Measurements from ENCODE around the gene ABCC11. TPM values are rescaled to one million over a fixed set of nuclear protein-coding genes. Genes with fewer than 3 reads are reported as not detected.
"Not testable (repeated sequence)": the region's sequence is repeated elsewhere in the genome, so short reads cannot be mapped to it uniquely, and the experiment has no call there.

ABCC11 gene
- total RNA-seq, 2 experiments from 2014 or later, result 0.14 to 0.16 TPM

DNA sequence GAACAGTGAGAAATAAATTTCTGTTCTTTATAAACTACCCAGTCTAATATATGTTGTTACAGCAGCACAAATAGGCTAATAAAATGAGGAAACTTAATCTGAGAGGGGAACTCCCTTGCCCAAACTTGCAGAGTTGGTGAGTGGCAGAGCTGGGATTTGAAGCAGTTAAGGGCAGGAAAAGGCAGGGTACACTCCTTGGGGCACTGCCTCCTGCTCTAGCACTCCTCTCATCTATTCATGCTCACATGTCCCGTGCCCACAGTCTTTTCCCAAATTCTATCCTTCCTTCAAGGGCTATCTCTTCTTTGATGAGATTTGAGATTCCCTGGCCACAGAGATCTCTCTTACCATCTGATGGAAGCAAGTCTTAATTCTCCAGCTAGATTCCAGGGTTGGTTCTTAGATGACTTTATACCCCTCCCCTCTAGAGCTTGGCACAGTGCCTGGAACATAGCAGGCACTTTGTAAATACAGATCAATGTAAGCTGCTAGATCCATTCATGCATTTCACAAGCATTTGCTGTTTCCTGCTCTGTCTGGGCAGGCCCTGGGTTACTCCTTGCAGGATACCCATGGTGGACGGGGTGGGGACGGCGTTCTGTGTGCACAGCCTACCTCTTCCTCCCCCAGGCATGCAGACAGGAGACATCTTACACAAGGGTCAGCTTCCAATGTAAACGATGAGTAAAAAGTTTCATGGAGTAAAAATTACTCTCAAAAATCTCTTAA, 52.3 kb downstream of the ABCC11 start:
- Mint-ChIP-seq H3K9me3 (no peaks in the 10 kb centered on the region), H3K4me3 (no peak overlapping the region), H3K4me1 (no peaks in the 10 kb centered on the region), H3K27me3 (no peaks in the 10 kb centered on the region), H3K36me3 (no peaks in the 10 kb centered on the region), H3K27ac (no peak overlapping the region)
- DNase-seq, result no peak

DNA sequence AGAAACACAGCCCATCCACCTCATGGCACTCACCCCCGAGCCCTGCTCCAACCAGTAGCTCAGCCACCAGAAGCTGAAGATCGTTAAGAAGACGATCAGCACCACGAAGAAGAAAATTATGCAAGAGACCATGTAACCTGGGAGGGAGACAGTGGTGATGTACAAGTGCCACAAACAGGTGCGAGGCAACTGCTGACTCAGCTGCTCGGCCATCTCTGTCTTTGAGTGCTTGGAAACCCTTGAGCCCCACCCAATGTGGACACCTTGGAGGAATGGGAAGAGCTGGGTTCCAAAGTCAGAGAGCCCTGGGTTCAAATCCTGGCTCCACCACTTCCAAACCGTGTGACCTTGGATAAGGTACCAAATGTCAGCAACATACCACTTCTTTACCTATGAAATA, 53.5 kb downstream of the ABCC11 start:
- Mint-ChIP-seq H3K27me3 (no peaks in the 10 kb centered on the region), H3K4me1 (no peaks in the 10 kb centered on the region), H3K4me3 (no peak overlapping the region), H3K9me3 (no peaks in the 10 kb centered on the region), H3K36me3 (no peaks in the 10 kb centered on the region), H3K27ac (no peak overlapping the region)
- DNase-seq, result no peak

DNA sequence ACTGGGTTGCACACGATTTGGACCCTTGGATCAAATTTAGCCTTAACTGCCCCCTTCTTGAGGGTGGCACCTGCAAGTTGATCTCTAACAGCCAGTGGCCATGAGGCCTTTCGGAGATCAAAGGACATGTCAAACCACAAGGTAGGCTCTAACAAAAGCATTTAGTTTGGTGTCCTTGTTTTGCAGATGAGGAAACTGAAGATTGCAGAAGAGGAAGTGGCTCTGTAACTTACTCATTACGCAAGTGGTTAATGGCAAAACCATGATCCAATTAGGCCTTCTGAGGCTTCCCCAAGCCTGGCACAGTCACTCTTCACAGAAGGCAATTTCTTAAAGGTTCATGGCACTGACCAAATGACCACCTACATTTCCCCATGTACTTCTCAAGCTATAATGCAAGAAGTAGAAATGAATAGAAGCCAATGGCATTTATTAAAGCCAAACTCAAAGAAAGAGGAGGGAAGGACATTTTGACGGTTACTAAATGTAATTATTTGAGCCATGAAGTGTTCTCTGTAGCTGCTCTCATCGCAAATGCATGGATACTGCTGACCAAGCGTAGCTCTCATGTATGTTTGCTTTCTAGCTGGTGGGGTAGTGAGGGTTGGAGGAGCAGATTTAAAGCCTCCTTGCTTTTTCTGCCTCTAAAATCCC, 58.8 kb downstream of the ABCC11 start:
- no peak overlapping the region for H3K27ac Mint-ChIP-seq
- H3K9me3 Mint-ChIP-seq, result no peaks in the 10 kb centered on the region
- H3K36me3 Mint-ChIP-seq, result no peaks in the 10 kb centered on the region
- H3K4me3 Mint-ChIP-seq, result no peak overlapping the region
- H3K27me3 Mint-ChIP-seq, result no peaks in the 10 kb centered on the region
- H3K4me1 Mint-ChIP-seq, result peaks cover 10% of the 10 kb centered on the region
- no peak for DNase-seq

DNA sequence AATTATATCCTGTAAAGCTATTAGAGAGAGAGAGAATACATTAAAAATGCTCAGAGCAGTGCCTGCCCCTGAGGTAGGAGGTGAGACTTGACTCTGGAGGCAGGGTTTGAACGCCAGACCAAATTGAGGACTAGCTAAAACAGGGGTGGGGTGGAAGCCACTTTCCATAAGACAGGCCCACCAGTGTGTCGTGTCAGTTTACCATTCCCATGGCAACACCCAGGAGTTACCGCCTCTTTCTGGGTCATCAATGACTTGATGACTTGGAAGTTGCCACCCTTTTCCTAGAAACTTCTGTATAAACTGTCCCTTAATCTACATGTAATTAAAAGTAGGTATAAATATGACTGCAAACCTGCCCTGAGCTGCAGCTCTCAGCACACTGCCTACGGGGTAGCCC, 59.6 kb downstream of the ABCC11 start:
- Mint-ChIP-seq H3K27me3 (no peaks in the 10 kb centered on the region), H3K9me3 (no peaks in the 10 kb centered on the region), H3K4me1 (peaks cover 10% of the 10 kb centered on the region), H3K36me3 (no peaks in the 10 kb centered on the region), H3K4me3 (no peak overlapping the region), H3K27ac (no peak overlapping the region)
- DNase-seq, result no peak

DNA sequence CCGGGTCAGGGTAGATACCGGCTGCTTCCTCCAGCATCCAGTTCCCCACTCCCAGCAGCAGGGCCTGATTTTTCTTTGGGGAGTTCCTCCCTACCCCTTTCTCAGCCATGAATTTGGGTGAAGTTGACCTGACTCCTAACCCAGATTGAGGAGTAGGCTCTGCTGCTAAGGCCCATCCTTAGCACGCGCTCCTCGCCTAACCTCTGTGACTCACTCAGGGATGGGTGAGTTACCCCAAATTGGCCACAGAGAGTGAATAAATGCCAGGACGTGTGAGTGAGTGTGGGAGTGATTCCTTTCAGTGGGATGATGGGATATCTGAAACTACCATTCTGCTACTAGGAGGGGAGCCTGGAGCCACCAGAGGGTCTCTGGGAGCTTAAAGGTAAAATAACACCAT, 62.7 kb downstream of the ABCC11 start:
- DNase-seq, result no peak
- H3K4me3 Mint-ChIP-seq, result no peak overlapping the region

DNA sequence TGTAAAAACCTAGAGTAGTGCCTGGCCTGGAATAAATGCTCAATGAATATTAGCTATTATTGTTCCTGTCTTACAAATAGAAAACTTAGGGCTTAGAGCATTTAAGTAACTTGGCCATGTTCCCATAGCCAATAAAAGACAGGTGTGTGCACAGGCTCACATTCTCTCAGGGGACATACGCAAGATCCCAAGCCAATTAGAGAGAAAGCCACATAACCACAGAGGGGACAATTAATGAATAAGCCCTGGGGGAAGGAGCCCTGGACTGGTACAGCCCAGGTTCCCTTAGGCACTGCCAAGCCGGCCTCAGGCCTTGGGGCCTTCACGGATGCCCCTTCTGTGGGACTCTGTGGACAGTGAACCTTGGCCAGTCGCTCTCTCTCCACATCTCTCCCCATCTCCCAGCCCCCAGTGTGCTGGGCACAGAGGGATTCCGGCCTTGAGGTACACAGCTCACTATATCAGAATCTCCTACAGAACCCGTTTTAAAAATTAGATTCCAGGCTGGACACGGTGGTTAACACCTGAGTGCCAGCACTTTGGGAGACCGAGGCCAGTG, 64.3 kb downstream of the ABCC11 start:
- Mint-ChIP-seq H3K27me3 (no peaks in the 10 kb centered on the region), H3K4me1 (peaks cover 5% of the 10 kb centered on the region), H3K9me3 (no peaks in the 10 kb centered on the region), H3K4me3 (no peak overlapping the region), H3K36me3 (no peaks in the 10 kb centered on the region), H3K27ac (no peak overlapping the region)
- no peak for DNase-seq

More for the DNA sequence above, 62.7 kb downstream of the ABCC11 start:
- Mint-ChIP-seq H3K27ac (no peak overlapping the region), H3K4me1 (peaks cover 10% of the 10 kb centered on the region), H3K36me3 (no peaks in the 10 kb centered on the region), H3K9me3 (no peaks in the 10 kb centered on the region), H3K27me3 (no peaks in the 10 kb centered on the region)

DNA sequence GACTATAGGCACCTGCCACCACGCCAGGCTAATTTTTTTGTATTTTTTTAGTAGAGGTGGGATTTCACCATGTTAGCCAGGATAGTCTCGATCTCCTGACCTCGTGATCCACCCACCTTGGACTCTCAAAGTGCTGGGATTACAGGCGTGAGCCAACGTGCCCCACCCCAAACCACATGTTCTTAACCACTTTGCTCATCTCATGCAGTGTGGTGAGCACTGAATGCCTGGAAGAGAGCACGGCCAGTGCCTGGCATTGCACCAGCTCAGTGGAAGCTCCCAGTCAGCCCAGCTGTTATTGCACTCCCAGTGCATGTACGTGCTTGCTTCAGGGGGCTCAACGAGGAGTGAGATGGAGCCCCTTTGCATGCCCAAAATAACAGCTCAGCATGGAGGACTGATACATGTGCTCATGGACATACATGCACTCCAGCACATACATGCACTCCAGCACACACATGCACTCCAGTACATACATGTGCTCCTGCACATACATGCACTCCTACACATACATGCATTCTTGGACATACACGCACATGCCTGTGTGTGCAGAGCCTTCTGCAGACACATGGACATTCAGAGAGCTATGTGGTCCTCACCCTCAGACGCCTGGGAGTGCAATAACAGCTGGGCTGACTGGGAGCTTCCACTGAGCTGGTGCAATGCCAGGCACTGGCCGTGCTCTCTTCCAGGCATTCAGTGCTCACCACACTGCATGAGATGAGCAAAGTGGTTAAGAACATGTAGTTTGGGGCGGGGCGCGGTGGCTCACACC, 65.4 kb downstream of the ABCC11 start:
- not testable (repeated sequence) for H3K4me3 Mint-ChIP-seq, H3K36me3 Mint-ChIP-seq, H3K27me3 Mint-ChIP-seq, H3K27ac Mint-ChIP-seq, H3K9me3 Mint-ChIP-seq, H3K4me1 Mint-ChIP-seq, DNase-seq

DNA sequence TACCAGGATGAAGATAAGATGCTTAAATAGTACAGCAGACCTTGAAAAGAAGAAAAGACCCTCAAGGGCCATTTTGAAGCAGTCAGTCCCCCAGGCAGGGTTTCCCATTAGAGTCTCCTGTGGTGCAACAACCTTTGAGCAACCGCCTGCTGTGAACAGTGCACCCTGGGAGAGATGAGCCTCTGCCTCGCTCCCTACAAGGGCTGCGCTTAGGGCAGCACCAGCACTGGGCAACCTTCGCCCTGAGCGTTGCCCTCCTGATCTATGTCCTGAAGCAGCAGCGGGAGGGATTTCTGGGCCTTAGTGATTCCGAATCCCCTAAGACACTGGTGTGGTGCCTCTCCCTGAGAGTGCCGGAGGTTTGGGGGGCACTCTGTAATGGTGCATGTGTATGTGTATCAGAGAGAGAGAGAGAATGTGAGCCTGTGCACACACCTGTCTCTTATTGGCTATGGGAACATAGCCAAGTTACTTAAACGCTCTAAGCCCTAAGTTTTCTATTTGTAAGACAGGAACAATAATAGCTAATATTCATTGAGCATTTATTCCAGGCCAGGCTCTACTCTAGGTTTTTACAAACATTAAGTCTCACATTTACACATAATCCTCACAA, 66.4 kb downstream of the ABCC11 start:
- H3K36me3 Mint-ChIP-seq, result no peaks in the 10 kb centered on the region
- H3K4me3 Mint-ChIP-seq, result no peak overlapping the region
- H3K27ac Mint-ChIP-seq, result no peak overlapping the region
- peaks cover 4% of the 10 kb centered on the region for H3K27me3 Mint-ChIP-seq
- DNase-seq, result no peak
- peaks cover 3% of the 10 kb centered on the region for H3K4me1 Mint-ChIP-seq
- no peaks in the 10 kb centered on the region for H3K9me3 Mint-ChIP-seq

DNA sequence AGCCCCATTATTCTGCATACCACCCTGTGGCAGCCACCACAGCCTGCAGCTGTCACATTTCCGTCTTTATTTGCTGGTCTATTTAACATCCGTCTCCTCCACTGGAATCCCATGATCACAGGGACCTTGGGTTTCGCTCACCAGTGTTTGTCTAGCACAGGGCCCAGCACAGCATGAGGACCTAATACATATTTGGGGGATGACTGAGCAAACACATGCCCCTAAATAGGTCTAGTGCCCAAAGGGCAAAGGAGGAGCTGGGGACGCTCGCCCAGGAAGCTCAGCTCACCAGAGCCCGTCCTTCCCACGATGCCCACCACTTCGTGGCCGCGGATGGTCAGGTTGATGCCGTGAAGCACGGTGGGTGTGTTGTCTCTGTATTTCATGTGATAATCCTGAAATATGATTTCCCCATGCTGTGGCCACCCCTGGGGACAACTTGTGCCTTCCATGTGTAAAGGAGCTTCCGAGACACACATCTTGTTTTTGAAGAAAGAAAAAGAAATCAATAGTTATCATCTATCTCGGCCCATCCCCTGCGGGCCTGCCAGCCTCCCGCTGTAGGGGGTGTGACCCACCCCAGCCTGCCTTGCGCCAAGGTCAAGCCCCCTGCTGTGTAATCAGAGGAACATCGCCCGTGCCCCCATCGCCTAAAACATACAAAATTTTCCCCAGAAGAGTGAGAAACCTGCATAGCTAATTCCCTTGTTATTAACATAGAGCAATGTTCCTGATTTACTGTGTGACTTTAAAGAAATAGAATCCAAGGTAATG, 70.5 kb downstream of the ABCC11 start:
- H3K9me3 Mint-ChIP-seq, result no peaks in the 10 kb centered on the region
- no peak overlapping the region for H3K4me3 Mint-ChIP-seq
- no peaks in the 10 kb centered on the region for H3K36me3 Mint-ChIP-seq
- H3K27ac Mint-ChIP-seq, result no peak overlapping the region
- H3K27me3 Mint-ChIP-seq, result peaks cover 5% of the 10 kb centered on the region
- no peaks in the 10 kb centered on the region for H3K4me1 Mint-ChIP-seq
- DNase-seq, result no peak

DNA sequence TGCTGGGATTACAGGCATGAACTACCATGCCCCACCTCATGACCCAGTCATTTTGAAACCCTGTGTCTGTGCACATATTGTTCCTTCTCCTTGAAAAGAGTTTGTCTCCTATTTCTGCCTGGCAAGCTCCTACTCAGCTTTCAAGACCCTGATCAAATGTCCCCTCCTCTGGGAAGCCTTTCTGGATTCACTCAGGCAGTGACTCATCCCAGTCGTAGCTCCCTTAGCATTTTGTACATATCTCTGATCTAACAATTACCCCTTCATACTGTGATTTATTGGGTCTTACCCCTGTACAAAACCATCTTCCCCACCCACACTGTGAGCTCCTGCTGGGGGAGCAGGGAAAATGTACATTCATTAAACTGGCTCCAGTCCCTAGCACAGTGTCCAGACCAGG, 73.5 kb downstream of the ABCC11 start:
- H3K4me3 Mint-ChIP-seq, result no peak overlapping the region

DNA sequence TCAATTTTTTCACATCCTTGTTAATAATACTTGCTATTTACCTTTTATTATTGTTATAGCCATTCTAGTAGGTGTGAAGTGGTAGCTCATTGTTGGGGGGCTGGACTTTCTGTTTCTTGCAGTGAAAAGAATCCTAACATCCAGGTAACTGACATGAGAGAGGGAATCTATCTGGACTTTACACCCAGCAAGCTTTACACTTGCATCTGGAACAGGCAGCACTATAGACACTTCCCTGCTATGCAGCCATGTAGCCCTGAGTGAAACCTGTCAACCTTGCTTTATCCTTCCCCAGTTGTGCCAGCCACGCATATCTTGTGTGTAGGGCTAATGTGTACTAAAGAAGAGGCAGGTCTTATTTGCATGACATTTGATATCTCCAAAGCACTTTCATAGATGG, 74.7 kb downstream of the ABCC11 start:
- DNase-seq, result no peak
- H3K36me3 Mint-ChIP-seq, result no peaks in the 10 kb centered on the region
- no peak overlapping the region for H3K27ac Mint-ChIP-seq
- H3K9me3 Mint-ChIP-seq, result no peaks in the 10 kb centered on the region
- H3K27me3 Mint-ChIP-seq, result peaks cover 5% of the 10 kb centered on the region
- H3K4me1 Mint-ChIP-seq, result peaks cover 2% of the 10 kb centered on the region
- H3K4me3 Mint-ChIP-seq, result no peak overlapping the region

More for the DNA sequence above, 73.5 kb downstream of the ABCC11 start:
- no peak overlapping the region for H3K27ac Mint-ChIP-seq
- peaks cover 2% of the 10 kb centered on the region for H3K4me1 Mint-ChIP-seq
- DNase-seq, result no peak
- no peaks in the 10 kb centered on the region for H3K9me3 Mint-ChIP-seq
- peaks cover 5% of the 10 kb centered on the region for H3K27me3 Mint-ChIP-seq
- no peaks in the 10 kb centered on the region for H3K36me3 Mint-ChIP-seq

DNA sequence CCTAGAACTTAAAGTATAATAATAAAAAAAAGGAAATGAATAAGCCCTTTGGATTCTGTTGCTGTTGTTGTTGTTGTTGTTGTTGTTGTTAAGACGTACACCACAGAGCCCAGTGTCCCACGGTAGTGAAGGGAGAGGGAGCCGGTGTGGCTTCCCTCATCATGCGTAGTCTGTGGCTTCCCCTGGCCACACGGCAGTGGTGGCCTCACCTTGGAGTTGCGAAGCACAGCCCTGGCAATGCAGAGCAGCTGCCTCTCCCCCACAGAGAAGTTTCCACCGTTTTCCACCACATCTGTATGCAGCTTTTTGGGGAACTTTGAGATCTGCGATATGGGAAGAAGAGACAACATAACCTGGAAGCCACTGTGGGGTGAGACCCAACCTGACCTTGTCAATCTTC, 77.4 kb downstream of the ABCC11 start:
- H3K4me1 Mint-ChIP-seq, result peaks cover 2% of the 10 kb centered on the region
- no peak for DNase-seq
- H3K27ac Mint-ChIP-seq, result no peak overlapping the region
- no peaks in the 10 kb centered on the region for H3K9me3 Mint-ChIP-seq
- no peak overlapping the region for H3K4me3 Mint-ChIP-seq
- peaks cover 2% of the 10 kb centered on the region for H3K27me3 Mint-ChIP-seq
- no peaks in the 10 kb centered on the region for H3K36me3 Mint-ChIP-seq

DNA sequence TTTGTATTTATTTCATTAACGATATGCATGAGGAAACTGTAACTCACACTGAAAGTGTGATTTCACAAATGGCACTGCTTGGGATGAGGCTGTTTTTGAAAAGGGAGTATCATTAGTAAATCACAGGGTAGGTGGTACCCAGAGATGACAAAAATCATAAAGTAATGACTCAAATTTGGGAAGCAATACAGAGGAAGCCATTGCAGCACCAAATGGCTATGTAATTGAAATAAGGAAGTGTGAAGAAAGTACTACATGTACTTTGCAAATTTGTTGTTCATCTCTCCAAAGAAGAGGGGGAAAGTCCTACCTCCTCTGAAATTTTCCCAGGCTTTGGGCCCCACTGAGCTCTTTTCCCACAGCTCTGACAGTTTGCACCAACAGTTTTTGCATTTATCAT, 79.3 kb downstream of the ABCC11 start:
- peaks cover 2% of the 10 kb centered on the region for H3K4me1 Mint-ChIP-seq

DNA sequence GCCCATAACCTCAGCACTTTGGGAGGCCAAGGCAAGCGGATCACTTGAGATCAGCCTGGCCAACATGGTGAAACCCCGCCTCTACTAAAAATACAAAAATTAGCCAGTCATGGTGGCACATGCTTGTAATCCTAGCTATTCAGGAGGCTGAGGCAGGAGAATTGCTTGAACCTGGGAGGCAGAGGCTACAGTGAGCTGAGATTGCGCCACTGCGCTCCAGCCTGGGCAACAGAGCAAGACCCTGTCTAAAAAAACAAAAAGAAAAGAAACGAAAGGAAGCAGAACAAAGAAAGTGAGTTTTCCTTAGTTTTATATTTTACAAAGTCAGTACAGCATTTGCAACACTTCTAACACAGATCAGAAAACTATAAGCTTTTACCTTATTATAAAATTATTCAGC, 80.7 kb downstream of the ABCC11 start:
- H3K4me3 Mint-ChIP-seq, H3K4me1 Mint-ChIP-seq, DNase-seq, H3K36me3 Mint-ChIP-seq, H3K9me3 Mint-ChIP-seq, H3K27ac Mint-ChIP-seq: not testable (repeated sequence)
- peaks cover 15% of the 10 kb centered on the region for H3K27me3 Mint-ChIP-seq

More for the DNA sequence above, 79.3 kb downstream of the ABCC11 start:
- Mint-ChIP-seq H3K4me3 (no peak overlapping the region), H3K27me3 (peaks cover 5% of the 10 kb centered on the region), H3K36me3 (no peaks in the 10 kb centered on the region), H3K9me3 (no peaks in the 10 kb centered on the region), H3K27ac (no peak overlapping the region)
- no peak for DNase-seq
